HCT116 (cell line): ENCODE results near the gene STK24. TPM values are rescaled to one million over a fixed set of nuclear protein-coding genes. Genes with fewer than 3 reads are reported as not detected.

ENCODE experiments used
- ATAC-seq: fragments of 200-7000 bp; cut with Tn5 transposase; 2 replicates; pipeline ENCODE4 v1.9.1; 2020; ENCODE audit warnings: mild to moderate bottlenecking, moderate library complexity
- BruUV-seq: library from RNA; stranded (reverse); fragments of 400-500 nt; replicated peaks from 2 replicates; lab custom pipeline; 2021; lab: Mats Ljungman, UMichigan
- CTCF ChIA-PET: fragments of 300-600 bp; sonication (Branson Sonifier 250); formaldehyde crosslinking; loops from one replicate; lab custom pipeline; 2021; ENCODE audit warnings: antibody characterized with exemption; lab: Charles Lee
- POLR2A ChIA-PET: fragments of 300-600, 350-600 bp; sonication (Branson Sonifier 250); formaldehyde crosslinking; loops from one replicate; lab custom pipeline; 2021; ENCODE audit warnings: antibody characterized with exemption; lab: Charles Lee
- RAD21 ChIA-PET, 2 experiments: fragments of 300-600 bp; sonication (Branson Sonifier 250); formaldehyde crosslinking; loops; one replicate each; lab custom pipeline; 2023; ENCODE audit warnings: low total read pairs in 2 of 2; ENCODE audit not compliant: uncharacterized antibody in 2 of 2, unreplicated experiment in 2 of 2, low non-redundant PET in 1 of 2; lab: Charles Lee
- DNase-seq: peaks from one replicate; pipeline ENCODE4 v3.0.0-alpha.2; 2010; ENCODE audit warnings: low read depth, low spot score
- H2AFZ ChIP-seq: fragments of 200-600 bp; shearing (Covaris generic), sonication (generic); 2 replicates; pipeline ENCODE4 v1.6.1; 2017; ENCODE audit warnings: low read depth, mixed run types, mixed read lengths, antibody characterized with exemption, low read length; ENCODE audit not compliant: poor library complexity, severe bottlenecking
- H3K27ac ChIP-seq: 2 replicates; pipeline ENCODE4 v1.5.1; 2012; ENCODE audit warnings: low read depth, low read length
- H3K27me3 ChIP-seq: fragments of 200-600 bp; sonication (generic); 2 replicates; pipeline ENCODE4 v1.6.1; 2016; ENCODE audit warnings: mixed run types, low read length, mixed read lengths; ENCODE audit not compliant: insufficient read depth
- H3K36me3 ChIP-seq, 2 experiments: fragments of 200-500 bp in 1 of 2; fragments of 200-600 bp in 1 of 2; sonication (Bioruptor generic) in 1 of 2; sonication (generic) in 1 of 2; 2 replicates each; pipeline versions ENCODE4 v1.5.1 to v1.6.1; 2014 to 2016; ENCODE audit warnings: low read length in 2 of 2, inconsistent platforms in 1 of 2, mixed read lengths in 1 of 2, mixed run types in 1 of 2; ENCODE audit not compliant: insufficient read depth in 2 of 2, control insufficient read depth in 1 of 2
- H3K4me1 ChIP-seq, 2 experiments: fragments of 200-600 bp in 1 of 2; sonication (generic) in 1 of 2; 2 replicates each; pipeline versions ENCODE4 v1.5.1 to v1.6.1; 2012 to 2017; ENCODE audit warnings: low read length in 2 of 2, inconsistent platforms in 1 of 2, mild to moderate bottlenecking in 1 of 2, mixed read lengths in 1 of 2, mixed run types in 1 of 2, moderate library complexity in 1 of 2; ENCODE audit not compliant: insufficient read depth in 2 of 2, control insufficient read depth in 1 of 2
- H3K4me2 ChIP-seq: fragments of 200-600 bp; sonication (generic); 2 replicates; pipeline ENCODE4 v1.6.1; 2017; ENCODE audit warnings: mixed run types, low read length, mixed read lengths
- H3K4me3 ChIP-seq, 2 experiments: fragments of 200-600 bp in 1 of 2; sonication (generic) in 1 of 2; replicated peaks in 1 of 2; 2 replicates each; pipeline ENCODE4 v1.5.1; 2011 to 2016; ENCODE audit warnings: low read length in 2 of 2, control low read depth in 1 of 2, low read depth in 1 of 2, mild to moderate bottlenecking in 1 of 2, mixed read lengths in 1 of 2, mixed run types in 1 of 2
- H3K79me2 ChIP-seq: fragments of 200-600 bp; sonication (generic); 2 replicates; pipeline ENCODE4 v1.6.1; 2017; ENCODE audit warnings: mild to moderate bottlenecking, mixed run types, low read length, moderate library complexity, mixed read lengths; ENCODE audit not compliant: insufficient read depth
- H3K9ac ChIP-seq: fragments of 200-600 bp; sonication (generic); 2 replicates; pipeline ENCODE4 v1.6.1; 2016; ENCODE audit warnings: low read length, mixed read lengths
- H3K9me2 ChIP-seq: fragments of 200-600 bp; sonication (generic), shearing (Covaris generic); 2 replicates; pipeline ENCODE4 v1.6.1; 2017; ENCODE audit warnings: mixed run types, mild to moderate bottlenecking, moderate library complexity; ENCODE audit not compliant: insufficient read depth
- H3K9me3 ChIP-seq, 2 experiments: fragments of 200-500 bp in 1 of 2; fragments of 200-600 bp in 1 of 2; sonication (Bioruptor generic) in 1 of 2; sonication (generic) in 1 of 2; 2 replicates each; pipeline ENCODE4 v1.6.1; 2014 to 2017; ENCODE audit warnings: low read length in 2 of 2, mixed read lengths in 2 of 2, inconsistent platforms in 1 of 2, low read depth in 1 of 2, mild to moderate bottlenecking in 1 of 2, mixed run types in 1 of 2, moderate library complexity in 1 of 2; ENCODE audit not compliant: control insufficient read depth in 1 of 2, insufficient read depth in 1 of 2
- H4K20me1 ChIP-seq: fragments of 200-600 bp; sonication (generic), shearing (Covaris generic); 2 replicates; pipeline ENCODE4 v1.6.1; 2017; ENCODE audit warnings: mixed run types, mild to moderate bottlenecking, moderate library complexity; ENCODE audit not compliant: insufficient read depth
- CBX3 ChIP-seq: IDR thresholded peaks from 2 replicates; pipeline ENCODE4 v1.6.1; 2012; ENCODE audit warnings: low read depth
- EZH2phosphoT487 ChIP-seq: fragments of 200-600 bp; IDR thresholded peaks from 2 replicates; pipeline ENCODE4 v1.6.1; 2018; ENCODE audit warnings: antibody characterized with exemption, borderline replicate concordance
- FOSL1 ChIP-seq: IDR thresholded peaks from 2 replicates; pipeline ENCODE4 v1.6.1; 2012; ENCODE audit warnings: low read depth
- MAX ChIP-seq: IDR thresholded peaks from 2 replicates; pipeline ENCODE4 v1.6.1; 2012
- POLR2A ChIP-seq: IDR thresholded peaks from 2 replicates; pipeline ENCODE4 v1.7.0; 2011; ENCODE audit warnings: borderline replicate concordance; ENCODE audit not compliant: insufficient read depth, insufficient read length; ENCODE audit errors: extremely low read depth
- REST ChIP-seq: IDR thresholded peaks from 2 replicates; pipeline ENCODE4 v1.6.1; 2012; ENCODE audit warnings: low read depth
- SIN3A ChIP-seq: IDR thresholded peaks from 2 replicates; pipeline ENCODE4 v1.6.1; 2012; ENCODE audit warnings: low read depth
- SP1 ChIP-seq: IDR thresholded peaks from 2 replicates; pipeline ENCODE4 v1.6.1; 2012; ENCODE audit warnings: low read depth
- SRF ChIP-seq: IDR thresholded peaks from 2 replicates; pipeline ENCODE4 v1.6.1; 2012; ENCODE audit warnings: low read depth
- ZFX ChIP-seq: fragments of 450-650 bp; IDR thresholded peaks from 2 replicates; pipeline ENCODE4 v1.6.1; 2017
- ZNF274 ChIP-seq: fragments of 200-500 bp; sonication (Bioruptor generic); IDR thresholded peaks from 2 replicates; pipeline ENCODE4 v1.6.1; 2014; ENCODE audit warnings: mild to moderate bottlenecking, low read depth, low read length, inconsistent platforms
- intact Hi-C: fragments of 100-400 bp; cut with micrococcal nuclease; formaldehyde crosslinking; loops from 2 replicates; pipeline ENCODE4 v1.10.0; 2022
- total RNA-seq: library from RNA; stranded (reverse); gene quantifications from one replicate; pipeline ENCODE4 v1.2.1, GENCODE V29; 2021; ENCODE audit not compliant: unreplicated experiment

Gene STK24
- total RNA-seq, 1 experiment from 2014 or later = 137 TPM

GRCh38 chr13:98444381-98444780 is 132.5 kb downstream of the STK24 start:
- Histone ChIP-seq H3K4me2 (no peak overlapping the region), H3K9ac (no peak overlapping the region), H3K9me2 (no peaks in the 10 kb centered on the region), H4K20me1 (0 out of 2 replicates have a peak, but pooled peaks cover 6% of the 10 kb centered on the region), H3K9me3 (no peaks in the 10 kb centered on the region), H3K4me1 (peaks cover 0 to 35% of the 10 kb centered on the region in 2 experiments; a peak in 2 of 4 replicates), H3K36me3 (peaks cover 2 to 5% of the 10 kb centered on the region in 2 experiments; a peak in 2 of 4 replicates), H3K27me3 (no peaks in the 10 kb centered on the region), H3K79me2 (no peaks in the 10 kb centered on the region)
- ChIA-PET RAD21 (interaction anchor here (1.5 to 2.1 kb wide), 2 partner anchors 209 to 229 kb away, joined by 5 to 6 read pairs; no protein-coding TSS in a partner anchor), POLR2A (interaction anchor here (1.6 kb wide), 1 partner anchor 9 kb away, joined by 3 read pairs; no protein-coding TSS in a partner anchor)
- BruUV-seq = no TSS peak
- TF ChIP-seq CBX3 (no peak), ZFX (no peak), EZH2phosphoT487 (no peak), POLR2A (no peak), ZNF274 (no peak), SRF (no peak), SIN3A (no peak), SP1 (no peak), FOSL1 (no peak), REST (no peak), MAX (no peak)
- TF ChIP-seq, all 23 proteins: peak for 0
- CTCF ChIA-PET = interaction anchor here (1.3 to 4.9 kb wide), 4 partner anchors 208 to 589 kb away, joined by 6 to 41 read pairs (median 23); no protein-coding TSS in a partner anchor
- no peak for DNase-seq
- Histone ChIP-seq H2AFZ (no peak overlapping the region), H3K27ac (no peak overlapping the region), H3K4me3 (no peak overlapping the region)
- intact Hi-C loops = no loop called here
- ATAC-seq = no peak
